GM23338 (cell line): Measurements from ENCODE around the gene PIAS4. TPM values are rescaled to one million over a fixed set of nuclear protein-coding genes. Genes with fewer than 3 reads are reported as not detected.
A peak's percentile ranks its signal among the peaks of the same experiment; 100 is the strongest.

Experiments
- ATAC-seq: fragments of 200-7000 bp; cut with Tn5 transposase; 3 replicates; pipeline ENCODE4 v1.9.1; 2020
- DNase-seq: peaks from one replicate; pipeline ENCODE4 v3.0.0-alpha.2; 2015; ENCODE audit warnings: low spot score
- H2AFZ ChIP-seq: fragments of 200-600 bp; sonication (generic); 2 replicates; pipeline ENCODE4 v1.8.0; 2016; ENCODE audit warnings: antibody characterized with exemption, mild to moderate bottlenecking, moderate library complexity
- H3F3A ChIP-seq: fragments of 200-600 bp; sonication (generic); replicated peaks from 2 replicates; pipeline ENCODE4 v1.8.0; 2017; ENCODE audit warnings: antibody characterized with exemption, mixed run types, low read depth
- H3K27ac ChIP-seq: fragments of 200-600 bp; sonication (generic); 2 replicates; pipeline ENCODE4 v1.6.1; 2016; ENCODE audit warnings: low read depth
- H3K27me3 ChIP-seq: fragments of 200-600 bp; sonication (generic); 2 replicates; pipeline ENCODE4 v1.8.0; 2016; ENCODE audit warnings: mild to moderate bottlenecking, mixed run types, moderate library complexity; ENCODE audit not compliant: insufficient read depth
- H3K36me3 ChIP-seq: fragments of 200-600 bp; sonication (generic); 2 replicates; pipeline ENCODE4 v1.8.0; 2016; ENCODE audit warnings: mild to moderate bottlenecking; ENCODE audit not compliant: insufficient read depth
- H3K4me1 ChIP-seq: fragments of 200-600 bp; sonication (generic); 2 replicates; pipeline ENCODE4 v1.8.0; 2016; ENCODE audit warnings: mild to moderate bottlenecking, moderate library complexity; ENCODE audit not compliant: insufficient read depth
- H3K4me2 ChIP-seq: fragments of 200-600 bp; sonication (generic); 2 replicates; pipeline ENCODE4 v1.7.1; 2017; ENCODE audit warnings: mixed run types
- H3K4me3 ChIP-seq: fragments of 200-600 bp; sonication (generic); 2 replicates; pipeline ENCODE4 v1.6.1; 2016; ENCODE audit warnings: mixed run types
- H3K79me2 ChIP-seq: fragments of 200-600 bp; sonication (generic); replicated peaks from 2 replicates; pipeline ENCODE4 v1.8.0; 2017; ENCODE audit warnings: mild to moderate bottlenecking; ENCODE audit not compliant: insufficient read depth
- H3K9me2 ChIP-seq: fragments of 200-600 bp; sonication (generic); 2 replicates; pipeline ENCODE4 v1.8.0; 2017; ENCODE audit not compliant: insufficient read depth
- H4K20me1 ChIP-seq: fragments of 200-600 bp; sonication (generic); replicated peaks from 2 replicates; pipeline ENCODE4 v1.8.0; 2017; ENCODE audit warnings: mild to moderate bottlenecking; ENCODE audit not compliant: insufficient read depth
- H3K27ac Mint-ChIP-seq: 2 replicates; pipeline ENCODE4 v1.8.0; 2020; ENCODE audit warnings: inconsistent platforms, mild to moderate bottlenecking, moderate library complexity, mixed read lengths
- H3K27me3 Mint-ChIP-seq: 3 replicates; pipeline ENCODE4 v1.8.0; 2022; ENCODE audit warnings: low read depth, mild to moderate bottlenecking, moderate library complexity, mixed read lengths, inconsistent platforms; ENCODE audit not compliant: insufficient read depth, poor library complexity
- H3K36me3 Mint-ChIP-seq: 3 replicates; pipeline ENCODE4 v1.8.0; 2021; ENCODE audit warnings: low read depth, mild to moderate bottlenecking, inconsistent platforms, moderate library complexity, mixed read lengths
- H3K4me1 Mint-ChIP-seq: 3 replicates; pipeline ENCODE4 v1.8.0; 2020; ENCODE audit warnings: mild to moderate bottlenecking, inconsistent platforms, mixed read lengths
- H3K4me3 Mint-ChIP-seq: 3 replicates; pipeline ENCODE4 v1.8.0; 2021; ENCODE audit warnings: moderate library complexity, mild to moderate bottlenecking, inconsistent platforms, mixed read lengths
- H3K9me3 Mint-ChIP-seq: 3 replicates; pipeline ENCODE4 v1.8.0; 2020; ENCODE audit warnings: moderate library complexity, mild to moderate bottlenecking, inconsistent platforms, mixed read lengths
- EZH2phosphoT487 ChIP-seq: fragments of 200-600 bp; sonication (generic); IDR thresholded peaks from one replicate; pipeline ENCODE4 v1.8.1; 2018; ENCODE audit warnings: antibody characterized with exemption; ENCODE audit not compliant: unreplicated experiment
- JUNB ChIP-seq: IDR thresholded peaks from one replicate; pipeline ENCODE4 v1.6.1; 2016; ENCODE audit warnings: antibody characterized with exemption; ENCODE audit not compliant: unreplicated experiment
- POLR2AphosphoS5 ChIP-seq: IDR thresholded peaks from 2 replicates; pipeline ENCODE4 v1.6.1; 2016; ENCODE audit warnings: antibody characterized with exemption, low read depth
- polyA plus RNA-seq: library from polyadenylated mRNA; unstranded; fragments of >200 nt; fragmentation: Nextera tagmentation; extraction: Ambion mirVana; gene quantifications from 2 replicates; pipeline ENCODE4 v1.2.1, GENCODE V29; 2016
- total RNA-seq: library from RNA; depleted of rRNA; stranded (reverse); fragments of >200 nt; shearing (Covaris generic); gene quantifications from 2 replicates; pipeline ENCODE4 v1.2.3, GENCODE V29; 2014
- TF ChIP-seq, protein P1 (sequence below), 2 experiments: fragments of 200-600 bp in 1 of 2; sonication (generic) in 1 of 2; conservative IDR thresholded peaks; 2 replicates each; pipeline versions ENCODE4 v1.5.1 to v1.6.1; 2016 to 2017; ENCODE audit warnings: antibody characterized with exemption in 2 of 2, low read depth in 2 of 2, mild to moderate bottlenecking in 2 of 2, moderate library complexity in 1 of 2
- TF ChIP-seq, protein P2 (sequence below): fragments of 250-450 bp; sonication (Bioruptor Pico); IDR thresholded peaks from 2 replicates; pipeline ENCODE4 v1.5.0; 2020; ENCODE audit warnings: mild to moderate bottlenecking, moderate library complexity
- TF ChIP-seq, protein P3 (sequence below): IDR thresholded peaks from 2 replicates; pipeline ENCODE4 v1.6.1; 2016; ENCODE audit warnings: antibody characterized with exemption

PIAS4 gene
- total and polyA plus RNA-seq, 2 experiments from 2014 or later: 17.0 to 48.4 TPM

DNA sequence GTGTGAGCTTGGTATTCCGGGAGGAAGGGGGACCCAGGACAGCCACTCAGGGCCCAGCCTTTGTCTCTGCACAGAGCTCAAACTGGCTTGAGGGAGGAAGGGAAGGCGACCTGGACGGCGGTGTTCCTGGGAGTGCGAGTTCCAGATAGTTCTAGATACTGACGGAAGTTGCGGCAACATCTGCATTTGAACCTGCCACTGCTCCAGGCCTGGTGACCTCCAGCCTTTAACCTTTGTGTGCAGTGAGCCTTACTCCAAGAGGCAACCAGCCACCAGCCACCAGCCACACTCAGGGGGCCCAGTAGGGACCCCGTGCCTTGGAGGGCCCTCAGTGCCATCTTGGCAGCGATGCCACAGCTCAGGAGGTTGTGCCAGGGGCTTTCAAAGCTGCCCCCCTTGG lies 74.6 kb downstream of the PIAS4 start:
- H3K9me3 Mint-ChIP-seq: no peaks in the 10 kb centered on the region
- ATAC-seq: 0 out of 3 replicates have a peak, but pooled peaks have one; percentile 4
- Histone ChIP-seq H2AFZ (no peak overlapping the region), H4K20me1 (no peaks in the 10 kb centered on the region), H3K36me3 (no peaks in the 10 kb centered on the region), H3K27ac (no peak overlapping the region), H3K4me3 (no peak overlapping the region), H3K4me1 (peaks cover 14% of the 10 kb centered on the region), H3K79me2 (no peaks in the 10 kb centered on the region), H3F3A (peaks cover 8% of the 10 kb centered on the region; the same call in 1 of the 2 replicates), H3K27me3 (no peaks in the 10 kb centered on the region), H3K9me2 (no peaks in the 10 kb centered on the region), H3K4me2 (no peak overlapping the region)
- no peak for DNase-seq
- peaks cover 8% of the 10 kb centered on the region for H3K27me3 Mint-ChIP-seq
- H3K27ac Mint-ChIP-seq: no peak overlapping the region
- TF ChIP-seq POLR2AphosphoS5 (no peak), JUNB (no peak), EZH2phosphoT487 (no peak)
- TF ChIP-seq, protein P1, sequence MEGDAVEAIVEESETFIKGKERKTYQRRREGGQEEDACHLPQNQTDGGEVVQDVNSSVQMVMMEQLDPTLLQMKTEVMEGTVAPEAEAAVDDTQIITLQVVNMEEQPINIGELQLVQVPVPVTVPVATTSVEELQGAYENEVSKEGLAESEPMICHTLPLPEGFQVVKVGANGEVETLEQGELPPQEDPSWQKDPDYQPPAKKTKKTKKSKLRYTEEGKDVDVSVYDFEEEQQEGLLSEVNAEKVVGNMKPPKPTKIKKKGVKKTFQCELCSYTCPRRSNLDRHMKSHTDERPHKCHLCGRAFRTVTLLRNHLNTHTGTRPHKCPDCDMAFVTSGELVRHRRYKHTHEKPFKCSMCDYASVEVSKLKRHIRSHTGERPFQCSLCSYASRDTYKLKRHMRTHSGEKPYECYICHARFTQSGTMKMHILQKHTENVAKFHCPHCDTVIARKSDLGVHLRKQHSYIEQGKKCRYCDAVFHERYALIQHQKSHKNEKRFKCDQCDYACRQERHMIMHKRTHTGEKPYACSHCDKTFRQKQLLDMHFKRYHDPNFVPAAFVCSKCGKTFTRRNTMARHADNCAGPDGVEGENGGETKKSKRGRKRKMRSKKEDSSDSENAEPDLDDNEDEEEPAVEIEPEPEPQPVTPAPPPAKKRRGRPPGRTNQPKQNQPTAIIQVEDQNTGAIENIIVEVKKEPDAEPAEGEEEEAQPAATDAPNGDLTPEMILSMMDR (conservative IDR thresholded peaks at IDR 0.05; ENCODE audit: low read depth in 2 of 2): no peak
- TF ChIP-seq, protein P2, sequence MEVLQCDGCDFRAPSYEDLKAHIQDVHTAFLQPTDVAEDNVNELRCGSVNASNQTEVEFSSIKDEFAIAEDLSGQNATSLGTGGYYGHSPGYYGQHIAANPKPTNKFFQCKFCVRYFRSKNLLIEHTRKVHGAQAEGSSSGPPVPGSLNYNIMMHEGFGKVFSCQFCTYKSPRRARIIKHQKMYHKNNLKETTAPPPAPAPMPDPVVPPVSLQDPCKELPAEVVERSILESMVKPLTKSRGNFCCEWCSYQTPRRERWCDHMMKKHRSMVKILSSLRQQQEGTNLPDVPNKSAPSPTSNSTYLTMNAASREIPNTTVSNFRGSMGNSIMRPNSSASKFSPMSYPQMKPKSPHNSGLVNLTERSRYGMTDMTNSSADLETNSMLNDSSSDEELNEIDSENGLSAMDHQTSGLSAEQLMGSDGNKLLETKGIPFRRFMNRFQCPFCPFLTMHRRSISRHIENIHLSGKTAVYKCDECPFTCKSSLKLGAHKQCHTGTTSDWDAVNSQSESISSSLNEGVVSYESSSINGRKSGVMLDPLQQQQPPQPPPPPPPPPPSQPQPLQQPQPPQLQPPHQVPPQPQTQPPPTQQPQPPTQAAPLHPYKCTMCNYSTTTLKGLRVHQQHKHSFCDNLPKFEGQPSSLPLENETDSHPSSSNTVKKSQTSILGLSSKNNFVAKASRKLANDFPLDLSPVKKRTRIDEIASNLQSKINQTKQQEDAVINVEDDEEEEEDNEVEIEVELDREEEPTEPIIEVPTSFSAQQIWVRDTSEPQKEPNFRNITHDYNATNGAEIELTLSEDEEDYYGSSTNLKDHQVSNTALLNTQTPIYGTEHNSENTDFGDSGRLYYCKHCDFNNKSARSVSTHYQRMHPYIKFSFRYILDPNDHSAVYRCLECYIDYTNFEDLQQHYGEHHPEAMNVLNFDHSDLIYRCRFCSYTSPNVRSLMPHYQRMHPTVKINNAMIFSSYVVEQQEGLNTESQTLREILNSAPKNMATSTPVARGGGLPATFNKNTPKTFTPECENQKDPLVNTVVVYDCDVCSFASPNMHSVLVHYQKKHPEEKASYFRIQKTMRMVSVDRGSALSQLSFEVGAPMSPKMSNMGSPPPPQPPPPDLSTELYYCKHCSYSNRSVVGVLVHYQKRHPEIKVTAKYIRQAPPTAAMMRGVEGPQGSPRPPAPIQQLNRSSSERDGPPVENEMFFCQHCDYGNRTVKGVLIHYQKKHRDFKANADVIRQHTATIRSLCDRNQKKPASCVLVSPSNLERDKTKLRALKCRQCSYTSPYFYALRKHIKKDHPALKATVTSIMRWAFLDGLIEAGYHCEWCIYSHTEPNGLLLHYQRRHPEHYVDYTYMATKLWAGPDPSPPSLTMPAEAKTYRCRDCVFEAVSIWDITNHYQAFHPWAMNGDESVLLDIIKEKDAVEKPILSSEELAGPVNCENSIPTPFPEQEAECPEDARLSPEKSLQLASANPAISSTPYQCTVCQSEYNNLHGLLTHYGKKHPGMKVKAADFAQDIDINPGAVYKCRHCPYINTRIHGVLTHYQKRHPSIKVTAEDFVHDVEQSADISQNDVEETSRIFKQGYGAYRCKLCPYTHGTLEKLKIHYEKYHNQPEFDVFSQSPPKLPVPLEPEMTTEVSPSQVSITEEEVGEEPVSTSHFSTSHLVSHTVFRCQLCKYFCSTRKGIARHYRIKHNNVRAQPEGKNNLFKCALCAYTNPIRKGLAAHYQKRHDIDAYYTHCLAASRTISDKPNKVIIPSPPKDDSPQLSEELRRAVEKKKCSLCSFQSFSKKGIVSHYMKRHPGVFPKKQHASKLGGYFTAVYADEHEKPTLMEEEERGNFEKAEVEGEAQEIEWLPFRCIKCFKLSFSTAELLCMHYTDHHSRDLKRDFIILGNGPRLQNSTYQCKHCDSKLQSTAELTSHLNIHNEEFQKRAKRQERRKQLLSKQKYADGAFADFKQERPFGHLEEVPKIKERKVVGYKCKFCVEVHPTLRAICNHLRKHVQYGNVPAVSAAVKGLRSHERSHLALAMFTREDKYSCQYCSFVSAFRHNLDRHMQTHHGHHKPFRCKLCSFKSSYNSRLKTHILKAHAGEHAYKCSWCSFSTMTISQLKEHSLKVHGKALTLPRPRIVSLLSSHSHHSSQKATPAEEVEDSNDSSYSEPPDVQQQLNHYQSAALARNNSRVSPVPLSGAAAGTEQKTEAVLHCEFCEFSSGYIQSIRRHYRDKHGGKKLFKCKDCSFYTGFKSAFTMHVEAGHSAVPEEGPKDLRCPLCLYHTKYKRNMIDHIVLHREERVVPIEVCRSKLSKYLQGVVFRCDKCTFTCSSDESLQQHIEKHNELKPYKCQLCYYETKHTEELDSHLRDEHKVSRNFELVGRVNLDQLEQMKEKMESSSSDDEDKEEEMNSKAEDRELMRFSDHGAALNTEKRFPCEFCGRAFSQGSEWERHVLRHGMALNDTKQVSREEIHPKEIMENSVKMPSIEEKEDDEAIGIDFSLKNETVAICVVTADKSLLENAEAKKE (CRISPR knock-in tag): no peak
- TF ChIP-seq, protein P3, sequence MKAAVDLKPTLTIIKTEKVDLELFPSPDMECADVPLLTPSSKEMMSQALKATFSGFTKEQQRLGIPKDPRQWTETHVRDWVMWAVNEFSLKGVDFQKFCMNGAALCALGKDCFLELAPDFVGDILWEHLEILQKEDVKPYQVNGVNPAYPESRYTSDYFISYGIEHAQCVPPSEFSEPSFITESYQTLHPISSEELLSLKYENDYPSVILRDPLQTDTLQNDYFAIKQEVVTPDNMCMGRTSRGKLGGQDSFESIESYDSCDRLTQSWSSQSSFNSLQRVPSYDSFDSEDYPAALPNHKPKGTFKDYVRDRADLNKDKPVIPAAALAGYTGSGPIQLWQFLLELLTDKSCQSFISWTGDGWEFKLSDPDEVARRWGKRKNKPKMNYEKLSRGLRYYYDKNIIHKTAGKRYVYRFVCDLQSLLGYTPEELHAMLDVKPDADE: no peak
- peaks cover 8% of the 10 kb centered on the region for H3K4me1 Mint-ChIP-seq
- H3K36me3 Mint-ChIP-seq: no peaks in the 10 kb centered on the region
- no peak overlapping the region for H3K4me3 Mint-ChIP-seq
